Hematopoietic multipotent progenitor cell treated with erythropoietin and hydrocortisone succinate and interleukin-3 and kit ligand, for 17 days (in vitro differentiated cells): Measurements from ENCODE around the gene CCL24.
"Not testable (repeated sequence)": the region's sequence is repeated elsewhere in the genome, so short reads cannot be mapped to it uniquely, and the experiment has no call there.

Experiments used
- DNase-seq: peaks from one replicate; pipeline ENCODE4 v3.0.0-alpha.2; 2015; ENCODE audit warnings: low spot score

Gene CCL24

DNA sequence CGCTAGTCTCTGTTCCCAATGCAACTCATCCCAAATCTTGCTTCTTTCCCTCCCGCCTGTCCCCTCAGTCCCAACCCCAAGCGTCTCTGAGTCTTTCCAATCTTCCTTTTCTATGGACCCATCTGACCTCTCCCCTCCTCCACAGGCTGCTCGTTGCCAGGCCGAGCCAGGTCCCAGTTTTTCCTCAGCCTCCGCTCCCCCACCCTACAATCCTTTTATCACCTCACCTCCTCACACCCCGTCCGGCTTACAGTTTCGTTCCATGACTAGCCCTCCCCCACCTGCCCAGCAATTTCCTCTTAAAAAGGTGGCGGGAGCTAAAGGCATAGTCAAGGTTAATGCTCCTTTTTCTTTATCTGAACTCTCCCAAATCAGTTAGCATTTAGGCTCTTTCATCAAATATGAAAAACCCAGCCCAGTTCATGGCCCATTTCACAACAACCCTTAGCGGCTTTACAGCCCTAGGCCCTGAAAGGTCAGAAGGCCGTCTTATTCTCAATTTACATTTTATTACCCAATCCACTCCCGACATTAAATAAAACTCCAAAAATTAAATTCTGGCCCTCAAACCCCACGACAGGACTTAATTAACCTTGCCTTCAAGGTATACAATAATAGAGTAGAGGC lies 32.8 kb downstream of the CCL24 start:
- not testable (repeated sequence) for DNase-seq

DNA sequence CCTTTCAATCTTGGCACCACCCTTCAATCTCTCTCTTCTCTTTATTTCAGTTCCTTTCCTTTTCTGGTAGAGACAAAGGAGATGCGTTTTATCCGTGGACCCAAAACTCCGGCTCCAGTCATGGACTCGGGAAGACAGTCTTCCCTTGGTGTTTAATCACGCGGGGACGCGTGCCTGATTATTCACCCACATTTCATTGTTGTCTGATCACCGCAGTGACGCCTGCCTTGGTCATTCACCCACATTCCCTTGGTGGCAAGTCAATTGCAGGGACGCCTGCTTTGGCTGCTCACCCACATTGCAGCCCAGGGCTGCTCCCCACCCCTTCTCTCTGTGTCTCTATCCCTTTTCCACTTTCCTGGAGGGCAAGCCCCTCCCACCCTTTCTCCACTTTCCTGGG lies 34.1 kb downstream of the CCL24 start:
- DNase-seq: not testable (repeated sequence)

- not testable (repeated sequence) for DNase-seq
Measured at GRCh38 chr7:75779035-75779434, 34.6 kb downstream of the CCL24 start.

GRCh38 chr7:75776295-75776971 lies 37.2 kb downstream of the CCL24 start:
- DNase-seq: no peak

DNA sequence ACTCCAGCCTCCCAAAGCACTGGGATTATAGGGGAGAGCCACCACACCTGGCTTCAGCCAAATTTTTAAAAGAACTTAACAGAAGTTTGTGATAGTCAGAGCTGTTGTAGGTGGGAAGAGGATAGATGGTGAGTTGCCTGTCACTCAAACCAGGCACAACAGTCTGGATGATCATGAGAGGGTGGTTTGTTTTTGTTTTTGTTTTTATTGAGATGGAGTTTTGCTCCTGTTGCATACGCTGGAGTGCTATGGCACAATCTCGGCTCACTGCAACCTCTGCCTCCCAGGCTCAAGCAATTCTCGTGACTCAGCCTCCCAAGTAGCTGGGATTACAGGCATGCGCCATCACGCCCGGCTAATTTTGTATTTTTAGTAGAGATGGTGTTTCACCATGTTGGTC lies 39.6 kb downstream of the CCL24 start:
- DNase-seq: not testable (repeated sequence)

- DNase-seq: no peak
Measured at GRCh38 chr7:75772081-75773077, 41.2 kb downstream of the CCL24 start, which contains the start of gene CCL26. CCL26 (minus strand) TSS chr7:75772211; CDS start chr7:75772176, 35 bp downstream.

- no peak for DNase-seq
Measured at GRCh38 chr7:75771224-75771623, 42.4 kb downstream of the CCL24 start.

GRCh38 chr7:75762350-75762917 lies 51.2 kb downstream of the CCL24 start:
- peak; percentile 15 for DNase-seq

GRCh38 chr7:75761801-75762200 lies 51.8 kb downstream of the CCL24 start:
- not testable (repeated sequence) for DNase-seq
